ENCODE measurements around the gene NEGR1.

DNA sequence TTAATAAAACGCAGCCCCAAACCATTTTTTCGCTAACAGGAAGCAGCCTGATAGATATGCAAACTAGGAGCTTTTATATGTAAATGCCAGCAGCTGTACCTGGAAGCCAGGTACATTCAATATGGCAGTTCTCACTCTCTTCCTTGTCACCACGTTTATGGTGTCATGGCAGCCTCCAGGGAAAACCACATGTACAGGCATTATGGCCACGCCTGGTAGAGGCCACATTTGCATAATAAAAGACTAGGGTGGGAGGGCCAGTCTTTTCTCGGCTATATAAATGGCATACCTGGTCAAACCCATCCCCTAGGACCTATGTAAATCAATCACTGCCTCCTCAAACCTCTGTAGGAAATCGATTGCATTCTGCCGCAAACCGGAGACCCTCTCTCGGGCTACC lies 247.5 kb downstream of the NEGR1 start:
- TF ChIP-seq, protein P1, sequence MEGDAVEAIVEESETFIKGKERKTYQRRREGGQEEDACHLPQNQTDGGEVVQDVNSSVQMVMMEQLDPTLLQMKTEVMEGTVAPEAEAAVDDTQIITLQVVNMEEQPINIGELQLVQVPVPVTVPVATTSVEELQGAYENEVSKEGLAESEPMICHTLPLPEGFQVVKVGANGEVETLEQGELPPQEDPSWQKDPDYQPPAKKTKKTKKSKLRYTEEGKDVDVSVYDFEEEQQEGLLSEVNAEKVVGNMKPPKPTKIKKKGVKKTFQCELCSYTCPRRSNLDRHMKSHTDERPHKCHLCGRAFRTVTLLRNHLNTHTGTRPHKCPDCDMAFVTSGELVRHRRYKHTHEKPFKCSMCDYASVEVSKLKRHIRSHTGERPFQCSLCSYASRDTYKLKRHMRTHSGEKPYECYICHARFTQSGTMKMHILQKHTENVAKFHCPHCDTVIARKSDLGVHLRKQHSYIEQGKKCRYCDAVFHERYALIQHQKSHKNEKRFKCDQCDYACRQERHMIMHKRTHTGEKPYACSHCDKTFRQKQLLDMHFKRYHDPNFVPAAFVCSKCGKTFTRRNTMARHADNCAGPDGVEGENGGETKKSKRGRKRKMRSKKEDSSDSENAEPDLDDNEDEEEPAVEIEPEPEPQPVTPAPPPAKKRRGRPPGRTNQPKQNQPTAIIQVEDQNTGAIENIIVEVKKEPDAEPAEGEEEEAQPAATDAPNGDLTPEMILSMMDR (IDR thresholded peaks at IDR 0.05; ENCODE audit: poor library complexity), result no peak
- TF ChIP-seq EZH2 (IDR thresholded peaks at IDR 0.05; ENCODE audit: borderline replicate concordance) (no peak), EZH2phosphoT487 (IDR thresholded peaks at IDR 0.05; ENCODE audit: low read depth, severe bottlenecking, unreplicated experiment) (no peak)

Measured in hepatocyte (in vitro differentiated cells).